Brain pericyte (primary cell): ENCODE data around the gene MVB12B.

Experiments
- DNase-seq: peaks from one replicate; pipeline ENCODE4 v3.0.0-alpha.2; 2012; ENCODE audit warnings: low read depth, low spot score

Gene MVB12B

GRCh38 chr9:126505697-126506346 lies 179.2 kb downstream of the MVB12B start:
- DNase-seq = no peak

GRCh38 chr9:126506361-126507317 lies 180.0 kb downstream of the MVB12B start:
- no peak for DNase-seq

GRCh38 chr9:126507318-126508109 lies 180.9 kb downstream of the MVB12B start:
- no peak for DNase-seq

GRCh38 chr9:126508171-126508591 lies 181.6 kb downstream of the MVB12B start:
- no peak for DNase-seq

GRCh38 chr9:126508928-126509327 lies 182.3 kb downstream of the MVB12B start:
- no peak for DNase-seq

GRCh38 chr9:126509718-126510117 lies 183.1 kb downstream of the MVB12B start:
- DNase-seq = no peak

GRCh38 chr9:126510564-126510963 lies 183.9 kb downstream of the MVB12B start:
- DNase-seq = no peak

GRCh38 chr9:126511411-126511810 lies 184.8 kb downstream of the MVB12B start:
- no peak for DNase-seq

GRCh38 chr9:126513159-126514036 lies 186.8 kb downstream of the MVB12B start:
- no peak for DNase-seq

GRCh38 chr9:126514037-126514821 lies 187.6 kb downstream of the MVB12B start:
- DNase-seq = no peak

- DNase-seq = no peak
These were observed 188.6 kb downstream of the MVB12B start for GRCh38 chr9:126515001-126515872.

- no peak for DNase-seq
These were observed 189.4 kb downstream of the MVB12B start for GRCh38 chr9:126515873-126516505.

- DNase-seq = no peak
These were observed 189.9 kb downstream of the MVB12B start for GRCh38 chr9:126516561-126516935.

- no peak for DNase-seq
These were observed 190.6 kb downstream of the MVB12B start for GRCh38 chr9:126516936-126517832.

- no peak for DNase-seq
These were observed 191.3 kb downstream of the MVB12B start for GRCh38 chr9:126517833-126518356.

- DNase-seq = no peak
These were observed 192.1 kb downstream of the MVB12B start for GRCh38 chr9:126518763-126519162.

GRCh38 chr9:126519660-126520420 lies 193.2 kb downstream of the MVB12B start:
- no peak for DNase-seq
